HL-60 (cell line): ENCODE measurements around the gene TEX13A.

Experiments used
- DNase-seq, 2 experiments: peaks; one replicate each; pipeline ENCODE4 v3.0.0-alpha.2; 2010 to 2020; ENCODE audit warnings: low read depth in 1 of 2, low spot score in 1 of 2
- H3K27ac ChIP-seq: fragments of 250-450 bp; sonication (Bioruptor Pico); replicated peaks from 2 replicates; pipeline ENCODE4 v1.5.1; 2020; ENCODE audit warnings: mild to moderate bottlenecking, moderate library complexity
- H3K27me3 ChIP-seq: fragments of 250-450 bp; sonication (Bioruptor Pico); 2 replicates; pipeline ENCODE4 v1.5.1; 2021; ENCODE audit warnings: mild to moderate bottlenecking, moderate library complexity; ENCODE audit not compliant: insufficient read depth, poor library complexity, severe bottlenecking
- H3K4me3 ChIP-seq: replicated peaks from 2 replicates; pipeline ENCODE4 v1.5.1; 2011; ENCODE audit warnings: mild to moderate bottlenecking, control low read depth, low read length; ENCODE audit not compliant: insufficient read depth
- CTCF ChIP-seq: IDR thresholded peaks from one replicate; pipeline ENCODE4 v1.5.1; 2011; ENCODE audit warnings: low read length, control low read depth, inconsistent platforms; ENCODE audit not compliant: insufficient read depth
- GABPA ChIP-seq: IDR thresholded peaks from 2 replicates; pipeline ENCODE4 v1.6.1; 2012; ENCODE audit warnings: low read depth
- POLR2AphosphoS5 ChIP-seq: IDR thresholded peaks from 2 replicates; pipeline ENCODE4 v1.6.1; 2012; ENCODE audit warnings: low read depth
- REST ChIP-seq: IDR thresholded peaks from 2 replicates; pipeline ENCODE4 v1.6.1; 2012; ENCODE audit warnings: low read depth; ENCODE audit not compliant: insufficient replicate concordance
- SPI1 ChIP-seq: IDR thresholded peaks from 2 replicates; pipeline ENCODE4 v1.6.1; 2012; ENCODE audit warnings: low read depth, mild to moderate bottlenecking, borderline replicate concordance

TEX13A gene

GRCh38 chrX:105190252-105190853 is 30.1 kb downstream of the TEX13A start:
- TF ChIP-seq CTCF (peak; percentile 28), SPI1 (no peak)
- H3K27ac ChIP-seq, result no peak overlapping the region
- no peaks in the 10 kb centered on the region for H3K27me3 ChIP-seq
- no peak overlapping the region for H3K4me3 ChIP-seq
- peak in 1 of 2 experiments; percentile 11 for DNase-seq

GRCh38 chrX:105189093-105189492 is 31.4 kb downstream of the TEX13A start:
- Histone ChIP-seq H3K27me3 (no peaks in the 10 kb centered on the region), H3K27ac (no peak overlapping the region), H3K4me3 (no peak overlapping the region)
- TF ChIP-seq GABPA (no peak), CTCF (no peak), SPI1 (no peak), POLR2AphosphoS5 (no peak), REST (no peak)
- no peak for DNase-seq

- Histone ChIP-seq H3K27ac (no peak overlapping the region), H3K4me3 (no peak overlapping the region), H3K27me3 (no peaks in the 10 kb centered on the region)
- TF ChIP-seq REST, result no peak
- no peak for TF ChIP-seq CTCF
- no peak for TF ChIP-seq SPI1
- TF ChIP-seq POLR2AphosphoS5, result no peak
- TF ChIP-seq GABPA, result no peak
- no peak for DNase-seq
These were observed 40.9 kb downstream of the TEX13A start for GRCh38 chrX:105179644-105180043.

- no peak for TF ChIP-seq POLR2AphosphoS5
- TF ChIP-seq REST, result no peak
- TF ChIP-seq GABPA, result no peak
- no peak for TF ChIP-seq CTCF
- TF ChIP-seq SPI1, result no peak
- Histone ChIP-seq H3K4me3 (no peak overlapping the region), H3K27me3 (no peaks in the 10 kb centered on the region), H3K27ac (no peak overlapping the region)
- no peak for DNase-seq
These were observed 47.4 kb downstream of the TEX13A start for GRCh38 chrX:105173071-105173470.
